PFSK-1 (cell line): ENCODE results near the gene RNF17. TPM values are rescaled to one million over a fixed set of nuclear protein-coding genes. Genes with fewer than 3 reads are reported as not detected.

Source experiments
- FOXP2 ChIP-seq: optimal IDR thresholded peaks from 2 replicates; pipeline ENCODE3; 2011; ENCODE audit warnings: borderline replicate concordance, control low read depth, inconsistent platforms; ENCODE audit not compliant: insufficient read depth; ENCODE audit errors: extremely low read length, extremely low read depth
- POLR2AphosphoS5 ChIP-seq: IDR thresholded peaks from 2 replicates; pipeline ENCODE4 v1.6.1; 2012; ENCODE audit warnings: low read depth, mild to moderate bottlenecking, control low read depth, low read length, moderate library complexity
- REST ChIP-seq, 2 experiments: IDR thresholded peaks; 2 replicates each; pipeline versions ENCODE4 v1.6.1 to v1.8.0; 2011 to 2012; ENCODE audit warnings: low read depth in 2 of 2, low read length in 2 of 2, control low read depth in 1 of 2, inconsistent platforms in 1 of 2, mild to moderate bottlenecking in 1 of 2, moderate library complexity in 1 of 2; ENCODE audit not compliant: insufficient read depth in 1 of 2
- SIN3A ChIP-seq: IDR thresholded peaks from 2 replicates; pipeline ENCODE4 v1.6.1; 2012; ENCODE audit warnings: mild to moderate bottlenecking, low read length, moderate library complexity, borderline replicate concordance; ENCODE audit not compliant: insufficient read depth
- TAF1 ChIP-seq: IDR thresholded peaks from 2 replicates; pipeline ENCODE4 v1.6.1; 2012; ENCODE audit warnings: low read length, control low read depth, borderline replicate concordance; ENCODE audit not compliant: insufficient read depth
- polyA plus RNA-seq: library from polyadenylated mRNA; unstranded; fragments of >200 nt; gene quantifications from one replicate; pipeline ENCODE4 v1.2.1, GENCODE V29; 2012; ENCODE audit warnings: low read depth, missing spikeins; ENCODE audit not compliant: insufficient read length

Gene RNF17
- polyA plus RNA-seq = not detected

GRCh38 chr13:24763596-24764275, at the start of gene RNF17:
RNF17 (plus strand) TSS chr13:24764169; CDS start chr13:24764204, 35 bp downstream.
- TF ChIP-seq TAF1 = no peak
- no peak for TF ChIP-seq REST (IDR thresholded peaks at IDR 0.05; ENCODE audit: insufficient read depth in 1 of 2, low read depth in 2 of 2, low read length in 2 of 2)
- TF ChIP-seq SIN3A = no peak
- no peak for TF ChIP-seq FOXP2

GRCh38 chr13:24716011-24716410, 48.0 kb upstream of the RNF17 start:
- TF ChIP-seq SIN3A = no peak
- no peak for TF ChIP-seq FOXP2
- TF ChIP-seq TAF1 = no peak
- no peak for TF ChIP-seq REST (IDR thresholded peaks at IDR 0.05; ENCODE audit: insufficient read depth in 1 of 2, low read depth in 2 of 2, low read length in 2 of 2)
- no peak for TF ChIP-seq POLR2AphosphoS5

- TF ChIP-seq TAF1 = no peak
- TF ChIP-seq POLR2AphosphoS5 = no peak
- TF ChIP-seq FOXP2 = no peak
- TF ChIP-seq SIN3A = no peak
- TF ChIP-seq REST (IDR thresholded peaks at IDR 0.05; ENCODE audit: insufficient read depth in 1 of 2, low read depth in 2 of 2, low read length in 2 of 2) = no peak
Measured at GRCh38 chr13:24716446-24716845, 47.5 kb upstream of the RNF17 start.

- TF ChIP-seq SIN3A = no peak
- no peak for TF ChIP-seq REST (IDR thresholded peaks at IDR 0.05; ENCODE audit: insufficient read depth in 1 of 2, low read depth in 2 of 2, low read length in 2 of 2)
- no peak for TF ChIP-seq POLR2AphosphoS5
- TF ChIP-seq FOXP2 = no peak
- TF ChIP-seq TAF1 = no peak
Measured at GRCh38 chr13:24717217-24717616, 46.8 kb upstream of the RNF17 start.
